HUDEP-2 (cell line): ENCODE measurements around the gene MNS1.
"Not testable (repeated sequence)": the region's sequence is repeated elsewhere in the genome, so short reads cannot be mapped to it uniquely, and the experiment has no call there.

Source experiments
- DNase-seq, 76 experiments: peaks; one replicate each; lab custom pipeline; 2025; ENCODE audit not compliant: unreplicated experiment in 76 of 76; lab: John Stamatoyannopoulos, UW

The MNS1 gene

DNA sequence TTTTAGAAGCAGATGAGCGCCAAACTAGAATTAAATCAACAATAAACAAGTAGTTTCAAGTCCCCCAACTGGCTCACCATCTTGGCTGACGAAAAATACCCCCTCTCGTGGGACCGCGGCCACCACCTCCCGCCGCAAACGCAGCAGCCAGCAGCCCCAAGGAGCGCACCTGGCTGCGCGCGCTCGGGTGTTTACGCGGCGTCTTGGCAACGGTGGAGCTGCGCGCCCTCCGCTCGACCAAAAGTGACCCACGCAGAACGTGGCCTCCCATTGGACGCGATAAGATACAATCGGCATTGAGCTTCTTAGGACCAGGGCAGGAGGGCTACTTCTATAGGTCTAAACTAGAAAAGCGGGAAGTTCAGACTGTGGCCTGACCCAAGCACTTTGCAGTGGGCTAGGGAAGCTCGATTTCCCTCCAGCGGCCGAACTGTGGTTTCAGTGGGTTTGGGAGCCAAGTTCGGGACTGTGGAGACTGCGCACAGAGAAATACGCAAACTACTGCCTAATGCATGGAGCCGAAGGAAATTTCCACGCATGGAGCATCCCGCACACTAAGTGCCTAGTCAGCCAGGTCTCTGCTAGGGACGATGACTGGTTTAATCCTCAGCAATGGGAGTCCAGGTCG lies at the start of gene MNS1:
Gene MNS1, minus strand, starts transcription at position 245 of the 628 bp plus-strand sequence. Its CDS starts 165 bp downstream, at position 80.
- peak in 75 of 76 experiments; percentile 26 to 94 (median 83) for DNase-seq

GRCh38 chr15:56496635-56497034 lies 31.7 kb upstream of the MNS1 start:
- DNase-seq: peak in 26 of 76 experiments; percentile 2 to 61 (median 26)

DNA sequence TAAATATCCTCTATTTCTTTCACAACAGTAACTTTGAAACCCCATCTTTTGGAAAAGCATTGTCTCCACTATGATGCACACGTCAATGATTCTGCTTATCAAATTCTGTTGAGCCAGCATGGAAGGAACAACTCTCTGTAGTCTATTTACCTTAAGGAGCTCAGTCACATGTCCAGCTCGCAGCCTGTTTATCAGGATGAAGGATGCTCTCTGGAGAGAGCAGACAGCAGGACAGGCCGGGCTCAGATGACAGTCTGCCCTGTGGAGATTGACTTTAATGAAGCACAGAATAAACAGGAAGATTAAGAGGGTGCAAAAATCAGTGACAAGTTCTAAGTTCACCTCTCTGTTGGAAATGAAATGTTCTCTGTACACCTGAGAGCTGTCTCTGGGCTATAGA lies 30.6 kb upstream of the MNS1 start:
- no peak for DNase-seq

GRCh38 chr15:56495053-56495452 lies 30.1 kb upstream of the MNS1 start:
- no peak for DNase-seq

DNA sequence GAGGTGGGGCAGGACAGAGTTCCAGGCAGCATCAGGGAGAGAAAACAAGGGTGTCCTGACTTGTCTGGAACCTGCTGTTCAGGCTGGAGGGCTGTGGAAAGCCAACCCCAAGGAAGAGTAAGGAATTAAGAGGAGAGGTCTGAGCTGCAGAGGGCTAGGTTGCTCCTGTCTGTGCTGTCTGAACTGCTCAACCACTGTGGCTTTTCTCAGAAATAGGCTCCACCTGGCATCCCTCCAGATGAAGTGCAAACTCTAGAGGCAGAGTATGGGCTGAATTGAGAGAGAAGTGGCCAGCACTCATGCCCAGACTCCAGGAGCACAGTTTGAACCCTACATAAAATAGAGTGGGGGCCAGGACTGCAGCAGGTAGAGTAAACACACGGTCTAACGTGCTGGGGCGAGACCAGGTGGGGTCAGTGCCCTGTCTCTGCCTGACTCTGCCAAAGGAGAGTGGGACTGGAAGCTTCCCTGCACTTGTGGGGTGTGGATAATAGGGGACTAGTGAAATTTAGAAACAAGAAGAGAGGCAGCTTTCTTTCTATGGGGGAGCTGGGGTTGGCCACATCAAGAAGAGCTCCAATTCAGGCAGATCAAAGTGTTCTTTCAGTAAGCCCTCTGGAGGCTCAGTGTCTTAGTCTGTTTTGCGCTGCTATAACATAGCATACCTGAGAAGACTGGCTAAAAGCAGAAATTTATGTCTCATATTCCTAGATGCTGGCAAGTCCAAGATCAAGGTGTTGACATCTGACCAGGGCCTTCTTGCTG lies 28.0 kb upstream of the MNS1 start:
- DNase-seq: peak in 48 of 76 experiments; percentile 1 to 71 (median 23)

GRCh38 chr15:56492236-56492635 lies 27.3 kb upstream of the MNS1 start:
- no peak for DNase-seq

DNA sequence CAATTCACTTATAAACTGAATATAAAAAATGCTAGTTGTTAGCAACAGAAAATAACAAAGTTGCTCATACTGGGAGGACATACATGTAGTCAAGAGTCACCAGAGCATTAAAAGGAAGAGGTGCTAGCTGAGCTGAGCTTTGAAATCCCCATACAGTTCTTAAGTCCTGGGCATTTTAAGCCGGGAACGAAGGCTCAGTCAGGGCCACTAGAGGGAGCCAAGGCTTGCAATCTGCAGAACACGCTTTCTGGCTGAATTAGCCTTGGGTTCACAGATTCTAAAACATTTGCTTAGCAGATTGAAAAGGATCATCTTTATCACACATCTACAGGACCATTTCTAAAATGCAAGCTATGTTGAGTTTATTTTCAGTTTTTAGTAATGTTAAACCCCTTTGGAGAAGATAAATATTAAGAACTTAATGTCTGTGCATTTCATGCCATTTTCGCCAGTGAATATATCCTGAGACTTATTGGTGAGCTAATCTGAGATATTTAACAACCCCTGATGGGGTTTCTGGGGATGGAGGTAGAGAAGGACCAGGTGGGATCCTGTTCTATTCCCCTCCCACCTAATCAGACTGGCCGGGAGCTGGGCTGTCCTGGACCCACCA lies 26.3 kb upstream of the MNS1 start:
- peak in 50 of 76 experiments; percentile 2 to 62 (median 16) for DNase-seq

DNA sequence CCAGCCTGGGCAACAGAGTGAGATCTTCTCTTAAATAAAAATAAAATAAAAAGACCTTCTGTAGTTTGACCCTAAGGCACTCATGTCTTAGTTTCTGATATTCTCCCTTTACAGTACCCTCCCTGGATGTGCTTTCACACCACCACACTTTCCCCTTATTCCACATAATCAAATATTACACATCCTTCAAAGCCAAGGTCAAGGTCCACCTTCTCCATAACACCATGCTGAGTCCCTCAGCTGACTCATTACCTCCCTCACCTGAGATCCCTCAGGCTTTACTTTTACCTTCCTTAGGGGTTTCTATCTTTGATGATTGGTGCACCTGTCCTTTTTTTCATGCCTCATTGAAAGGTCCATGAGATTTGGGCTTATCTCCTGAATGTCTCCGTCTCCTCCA lies 25.5 kb upstream of the MNS1 start:
- no peak for DNase-seq

- DNase-seq: not testable (repeated sequence)
These were observed 21.3 kb upstream of the MNS1 start for GRCh38 chr15:56486206-56486605.

DNA sequence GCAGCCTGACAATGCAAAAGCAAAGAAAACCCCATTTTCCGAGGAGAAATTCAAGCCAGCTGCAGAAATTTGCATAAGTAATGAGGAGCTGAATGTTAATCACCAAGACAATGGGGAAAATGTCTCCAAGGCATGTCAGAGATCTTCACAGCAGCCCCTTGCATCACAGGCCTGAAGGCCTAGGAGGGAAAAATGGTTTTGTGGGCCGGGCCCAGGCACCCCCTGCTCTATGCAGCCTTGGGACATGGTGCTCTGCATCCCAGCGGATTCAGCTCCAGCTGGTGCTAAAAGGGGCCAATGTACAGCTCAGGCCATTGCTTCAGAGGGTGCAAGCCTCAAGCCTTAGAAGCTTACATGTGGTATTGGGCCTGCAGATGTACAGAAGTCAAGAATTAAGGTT lies 20.5 kb upstream of the MNS1 start:
- DNase-seq: not testable (repeated sequence)

GRCh38 chr15:56484287-56484686 lies 19.4 kb upstream of the MNS1 start:
- DNase-seq: no peak

DNA sequence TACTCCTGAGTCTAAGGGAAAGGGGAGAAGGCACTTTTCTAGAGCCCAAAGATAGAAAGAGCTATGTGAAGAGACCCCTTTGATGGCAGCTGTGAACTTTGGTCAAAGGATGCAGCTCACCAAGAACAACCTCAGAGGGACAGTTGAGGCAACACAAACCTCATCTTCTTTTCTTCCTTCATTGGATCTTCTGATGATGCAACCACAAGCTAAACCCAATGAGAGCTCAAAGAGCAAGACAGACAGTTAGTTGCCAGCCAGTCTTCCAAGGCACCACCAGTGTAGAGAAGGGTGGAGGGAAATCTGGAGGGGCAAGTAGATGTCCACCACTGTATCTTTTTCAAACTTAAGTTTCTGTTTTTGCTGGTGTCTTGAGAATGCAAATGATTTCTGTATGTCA lies 10.4 kb upstream of the MNS1 start:
- DNase-seq: no peak

GRCh38 chr15:56473017-56473416 lies 8.1 kb upstream of the MNS1 start:
- no peak for DNase-seq

GRCh38 chr15:56472278-56472677 lies 7.3 kb upstream of the MNS1 start:
- DNase-seq: no peak

DNA sequence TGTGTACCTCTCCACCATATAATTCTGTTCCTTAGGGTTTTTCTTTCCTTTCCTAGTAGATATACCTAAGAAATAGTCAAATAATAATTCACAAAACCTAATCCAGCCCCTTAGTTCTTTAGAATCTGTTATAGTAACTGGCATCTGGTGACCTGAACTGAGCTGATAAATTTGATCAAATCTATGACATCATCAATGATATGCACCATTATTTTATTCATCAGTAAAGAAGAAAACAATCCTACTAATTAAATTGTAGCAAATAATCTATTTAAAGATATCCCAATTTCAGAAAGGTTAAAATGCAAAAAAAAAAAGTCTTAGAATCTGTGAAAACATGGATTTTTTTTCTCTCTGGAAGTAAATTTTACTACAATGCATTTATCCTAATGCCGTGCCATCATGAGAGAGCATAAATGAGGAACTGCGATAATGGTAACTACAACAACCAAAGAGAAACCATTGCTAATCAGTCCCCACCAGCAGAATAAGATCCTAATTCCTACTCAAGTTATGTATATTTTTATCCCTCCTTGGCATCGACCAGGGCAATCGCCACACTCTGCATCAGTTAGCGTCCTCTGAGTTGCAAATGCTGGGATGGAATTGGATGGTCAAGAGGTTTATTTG lies 6.6 kb upstream of the MNS1 start:
- DNase-seq: no peak

- DNase-seq: peak in 1 of 76 experiments; percentile 1
These were observed 4.5 kb upstream of the MNS1 start for GRCh38 chr15:56469483-56469882.

- DNase-seq: peak in 11 of 76 experiments; percentile 4 to 44 (median 18)
These were observed 3.5 kb upstream of the MNS1 start for GRCh38 chr15:56468401-56468800.

GRCh38 chr15:56467616-56468015 lies 2.7 kb upstream of the MNS1 start:
- no peak for DNase-seq

DNA sequence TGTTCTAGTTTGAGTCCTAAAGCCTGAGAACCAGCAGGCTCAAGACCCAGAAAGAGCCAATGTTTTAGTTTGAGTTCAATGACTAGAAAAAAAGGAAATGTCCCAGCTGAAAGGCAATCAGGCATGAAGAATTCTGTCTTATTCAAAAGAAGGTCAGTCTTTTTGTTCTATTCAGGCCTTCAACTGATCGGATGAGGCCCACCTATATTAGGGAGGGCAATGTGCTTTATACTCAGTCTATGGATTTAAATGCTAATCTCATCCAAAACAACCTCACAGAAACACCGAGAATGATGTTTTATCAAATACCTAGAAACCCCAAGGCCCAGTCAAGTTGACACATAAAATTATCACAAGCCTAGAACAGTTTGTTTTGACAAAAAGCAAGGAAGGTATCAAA lies 4.0 kb downstream of the MNS1 start:
- no peak for DNase-seq

DNA sequence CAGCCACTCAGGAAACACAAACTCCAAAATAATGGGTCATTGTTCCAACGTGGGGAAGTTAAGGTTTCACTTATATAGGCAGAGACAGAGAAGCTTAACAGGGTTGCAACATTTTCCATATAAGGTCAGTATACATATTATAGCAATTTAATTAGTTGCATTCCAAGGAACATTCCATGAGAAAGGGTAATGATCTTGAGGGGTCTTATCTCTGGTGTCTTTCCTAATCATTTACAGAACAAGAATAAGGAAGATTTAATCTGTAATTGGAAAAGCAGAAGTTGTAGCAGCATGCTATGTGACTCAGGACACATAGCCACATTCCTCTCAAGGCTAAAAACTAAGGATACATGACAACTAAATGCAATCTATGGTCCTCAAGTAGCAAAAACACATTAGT lies 4.9 kb downstream of the MNS1 start:
- DNase-seq: no peak

DNA sequence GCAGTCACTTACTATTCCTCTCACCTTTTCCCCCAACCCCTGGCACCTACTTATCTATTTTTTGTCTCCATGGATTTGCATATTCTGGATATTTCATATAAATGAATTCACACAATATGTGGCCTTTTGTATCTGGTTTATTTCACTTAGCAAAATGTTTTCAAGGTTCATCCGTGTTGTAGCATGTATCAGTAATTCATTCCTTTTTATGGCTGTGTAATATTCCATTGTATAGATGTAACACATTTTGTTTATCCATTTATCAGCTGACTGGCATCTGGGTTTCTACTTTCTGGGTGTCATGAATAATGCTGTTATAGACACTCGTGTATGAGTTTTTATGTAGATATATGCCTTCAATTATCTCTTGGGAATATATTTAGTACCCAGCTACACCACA lies 5.8 kb downstream of the MNS1 start:
- DNase-seq: no peak
